CD4-positive, alpha-beta T cell (primary cell): ENCODE measurements around the gene LRIG1. TPM values are rescaled to one million over a fixed set of nuclear protein-coding genes. Genes with fewer than 3 reads are reported as not detected.

Experiments used
- ATAC-seq: fragments of 200-7000 bp; cut with Tn5 transposase; one replicate; pipeline ENCODE4 v1.10.0; 2022; ENCODE audit warnings: mild to moderate bottlenecking; ENCODE audit not compliant: poor library complexity
- CTCF ChIA-PET: fragments of 350-600 bp; sonication (Branson Sonifier 250); formaldehyde crosslinking; loops from one replicate; lab custom pipeline; 2021; ENCODE audit warnings: antibody characterized with exemption, inconsistent platforms; lab: Charles Lee
- POLR2A ChIA-PET: fragments of 350-600 bp; sonication (Branson Sonifier 250); formaldehyde crosslinking; loops from one replicate; lab custom pipeline; 2021; ENCODE audit warnings: antibody characterized with exemption, inconsistent platforms; lab: Charles Lee
- DNase-seq, 14 experiments: peaks; one replicate each; pipeline ENCODE4 v3.0.0-alpha.2; 2013 to 2020; ENCODE audit warnings: mixed read lengths in 2 of 14
- H3K27ac ChIP-seq, 2 donors: one replicate each; pipeline versions ENCODE4 v1.5.1 to v1.7.0; 2013; ENCODE audit warnings: low read length in 2 of 2, low read depth in 1 of 2, mild to moderate bottlenecking in 1 of 2
- H3K27me3 ChIP-seq, 2 experiments: 1 replicate in 1 of 2; 2 replicates in 1 of 2; pipeline versions ENCODE4 v1.6.1 to v1.7.0; 2013; ENCODE audit warnings: low read length in 2 of 2, control low read depth in 1 of 2, mild to moderate bottlenecking in 1 of 2, moderate library complexity in 1 of 2; ENCODE audit not compliant: insufficient read depth in 2 of 2, control insufficient read depth in 1 of 2
- H3K36me3 ChIP-seq: one replicate; pipeline ENCODE4 v1.6.1; 2013; ENCODE audit warnings: low read length, control low read depth; ENCODE audit not compliant: insufficient read depth
- H3K4me1 ChIP-seq: one replicate; pipeline ENCODE4 v1.6.1; 2013; ENCODE audit warnings: low read length, control low read depth; ENCODE audit not compliant: insufficient read depth
- H3K4me3 ChIP-seq: one replicate; pipeline ENCODE4 v1.5.1; 2013; ENCODE audit warnings: mild to moderate bottlenecking, low read length, moderate library complexity
- H3K9me3 ChIP-seq, 2 experiments: 1 replicate in 1 of 2; 2 replicates in 1 of 2; pipeline versions ENCODE4 v1.6.1 to v1.7.0; 2013; ENCODE audit warnings: low read length in 2 of 2, mild to moderate bottlenecking in 2 of 2, control low read depth in 1 of 2, moderate library complexity in 1 of 2; ENCODE audit not compliant: control insufficient read depth in 1 of 2, insufficient read depth in 1 of 2
- H3K27ac Mint-ChIP-seq: one replicate; pipeline ENCODE4 v1.8.0; 2020; ENCODE audit warnings: mixed read lengths
- H3K27me3 Mint-ChIP-seq: one replicate; pipeline ENCODE4 v1.8.0; 2021; ENCODE audit warnings: mixed read lengths
- H3K36me3 Mint-ChIP-seq: one replicate; pipeline ENCODE4 v1.8.0; 2021; ENCODE audit warnings: low read depth, mixed read lengths
- H3K4me1 Mint-ChIP-seq: one replicate; pipeline ENCODE4 v1.8.0; 2021; ENCODE audit warnings: low read depth, mixed read lengths
- H3K4me3 Mint-ChIP-seq: one replicate; pipeline ENCODE4 v1.8.0; 2020; ENCODE audit warnings: mild to moderate bottlenecking, mixed read lengths
- H3K9me3 Mint-ChIP-seq: one replicate; pipeline ENCODE4 v1.8.0; 2020; ENCODE audit warnings: mixed read lengths
- CTCF ChIP-seq: fragments of 200-600 bp; IDR thresholded peaks from one replicate; pipeline ENCODE4 v1.8.0; 2022; ENCODE audit warnings: antibody characterized with exemption, mild to moderate bottlenecking
- intact Hi-C, 2 experiments: fragments of 100-400 bp; cut with DNase I in 1 of 2; cut with micrococcal nuclease in 1 of 2; formaldehyde crosslinking; loops; one replicate each; pipeline versions ENCODE4 v1.15.1 to v1.9.0; 2023 to 2025; cut with DNase I, micrococcal nuclease
- total RNA-seq, 174 experiments: library from RNA in 2 of 174; stranded (reverse) in 2 of 174; gene quantifications; one replicate each; pipeline ENCODE4 v1.2.3 and lab custom pipeline; 2021 to 2026

Gene LRIG1
- total RNA-seq, 2 experiments from 2014 or later, result 30.1 to 33.1 TPM

- peaks cover 11% of the 10 kb centered on the region for H3K4me1 Mint-ChIP-seq
- no peaks in the 10 kb centered on the region for H3K9me3 Mint-ChIP-seq
- Histone ChIP-seq H3K27me3 (no peaks in the 10 kb centered on the region), H3K4me1 (peaks cover 9% of the 10 kb centered on the region), H3K4me3 (no peak overlapping the region), H3K36me3 (peaks cover 26% of the 10 kb centered on the region), H3K27ac (no peak overlapping the region), H3K9me3 (no peaks in the 10 kb centered on the region)
- DNase-seq (peak; percentile 21 to 67 (median 46)), ATAC-seq (peak; percentile 70)
- peaks cover 88% of the 10 kb centered on the region for H3K36me3 Mint-ChIP-seq
- CTCF ChIA-PET, result interaction anchor here (1.0 to 2.2 kb wide), 5 partner anchors 71 to 119 kb away, joined by 3 to 16 read pairs (median 6); no protein-coding TSS in a partner anchor
- H3K4me3 Mint-ChIP-seq, result no peak overlapping the region
- intact Hi-C loops, result loop anchor here in 1 of 2 experiments (1.0 kb wide), 1 partner anchor 97 kb away; no protein-coding TSS in a partner anchor
- POLR2A ChIA-PET, result interaction anchor here (0.7 kb wide), 1 partner anchor 96 kb away, joined by 3 read pairs; no protein-coding TSS in a partner anchor
- peak overlapping the region; percentile 13 for H3K27ac Mint-ChIP-seq
- peak; percentile 17 for TF ChIP-seq CTCF
- H3K27me3 Mint-ChIP-seq, result no peaks in the 10 kb centered on the region
Observed at GRCh38 chr3:66372681-66373350, 128.0 kb downstream of the LRIG1 start.

GRCh38 chr3:66371432-66371831 is 129.4 kb downstream of the LRIG1 start:
- no peaks in the 10 kb centered on the region for H3K9me3 Mint-ChIP-seq
- DNase-seq (no peak), ATAC-seq (no peak)
- Histone ChIP-seq H3K27ac (no peak overlapping the region), H3K4me3 (no peak overlapping the region), H3K9me3 (no peaks in the 10 kb centered on the region), H3K4me1 (no peaks in the 10 kb centered on the region), H3K27me3 (no peaks in the 10 kb centered on the region), H3K36me3 (peaks cover 17% of the 10 kb centered on the region)
- no peak for TF ChIP-seq CTCF
- ChIA-PET POLR2A (no interaction called here), CTCF (no interaction called here)
- intact Hi-C loops, result no loop called here
- H3K27ac Mint-ChIP-seq, result peak overlapping the region; percentile 46
- peaks cover 77% of the 10 kb centered on the region for H3K36me3 Mint-ChIP-seq
- H3K27me3 Mint-ChIP-seq, result no peaks in the 10 kb centered on the region
- H3K4me3 Mint-ChIP-seq, result no peak overlapping the region
- no peaks in the 10 kb centered on the region for H3K4me1 Mint-ChIP-seq

GRCh38 chr3:66370179-66370578 is 130.6 kb downstream of the LRIG1 start:
- CTCF ChIA-PET, result no interaction called here
- H3K27me3 ChIP-seq, result no peaks in the 10 kb centered on the region
- H3K4me3 ChIP-seq, result no peak overlapping the region
- Mint-ChIP-seq H3K4me3 (no peak overlapping the region), H3K4me1 (no peaks in the 10 kb centered on the region), H3K36me3 (peaks cover 67% of the 10 kb centered on the region), H3K9me3 (no peaks in the 10 kb centered on the region), H3K27me3 (no peaks in the 10 kb centered on the region), H3K27ac (peak overlapping the region; percentile 46)
- intact Hi-C loops, result no loop called here
- POLR2A ChIA-PET, result no interaction called here
- no peak overlapping the region for H3K27ac ChIP-seq
- no peak for TF ChIP-seq CTCF
- H3K4me1 ChIP-seq, result no peaks in the 10 kb centered on the region
- ATAC-seq (no peak), DNase-seq (no peak)
- peaks cover 11% of the 10 kb centered on the region for H3K36me3 ChIP-seq
- no peaks in the 10 kb centered on the region for H3K9me3 ChIP-seq
